ENCODE results near the gene UBA1.

DNA sequence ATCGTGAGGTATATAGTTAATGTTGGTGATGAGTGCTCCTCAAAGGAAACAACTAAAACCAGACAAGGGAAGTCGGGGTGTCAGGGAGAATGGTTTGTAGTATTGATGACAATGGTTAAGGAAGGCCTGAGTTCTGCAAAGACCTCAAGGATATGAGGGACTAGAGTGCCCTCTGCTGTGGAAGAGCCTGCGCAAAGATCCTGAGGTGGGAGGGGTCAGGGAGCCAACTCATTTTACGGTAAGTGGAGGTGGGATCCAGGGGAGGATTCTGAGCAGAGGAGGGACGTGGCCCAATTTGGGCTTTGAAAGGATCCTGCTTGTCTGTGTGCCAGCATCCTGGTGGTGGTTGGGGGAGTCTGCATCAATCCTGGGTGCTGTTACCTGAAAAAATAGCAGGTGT, 11.3 kb downstream of the UBA1 start:
- no peak for TF ChIP-seq CTCF (IDR thresholded peaks at IDR 0.05)
- TF ChIP-seq POLR2A (IDR thresholded peaks at IDR 0.05), result no peak
- TF ChIP-seq POLR2AphosphoS5 (IDR thresholded peaks at IDR 0.05), result no peak
